OCI-LY3 (cell line): ENCODE results near the gene CDH4.

ENCODE experiments used
- H2AFZ ChIP-seq: fragments of 200-600, 300-600 bp; shearing (Covaris generic); 2 replicates; pipeline ENCODE4 v1.6.0; 2014; ENCODE audit warnings: antibody characterized with exemption, low read depth, low read length
- H3K27ac ChIP-seq: fragments of 200-600, 300-600 bp; sonication (generic); 2 replicates; pipeline ENCODE4 v1.5.1; 2014; ENCODE audit warnings: mild to moderate bottlenecking, low read length, moderate library complexity, mixed read lengths
- H3K27me3 ChIP-seq: fragments of 200-600, 300-600 bp; sonication (generic); 2 replicates; pipeline ENCODE4 v1.6.1; 2014; ENCODE audit warnings: low read depth, low read length, mixed read lengths
- H3K36me3 ChIP-seq: fragments of 200-600, 300-600 bp; sonication (generic); replicated peaks from 2 replicates; pipeline ENCODE3; 2014; ENCODE audit warnings: low read depth, low read length, mixed read lengths
- H3K4me1 ChIP-seq: fragments of 300-600, 200-600 bp; sonication (generic); 2 replicates; pipeline ENCODE4 v1.6.1; 2014; ENCODE audit warnings: low read length, mixed read lengths
- H3K4me2 ChIP-seq: fragments of 200-600, 300-600 bp; sonication (generic); 2 replicates; pipeline ENCODE4 v1.6.1; 2014; ENCODE audit warnings: low read length, mixed read lengths
- H3K4me3 ChIP-seq: fragments of 300-600, 200-600 bp; sonication (generic); 2 replicates; pipeline ENCODE4 v1.5.1; 2014; ENCODE audit warnings: antibody characterized with exemption, mild to moderate bottlenecking, low read length, moderate library complexity
- H3K79me2 ChIP-seq: fragments of 300-600, 200-600 bp; shearing (Covaris generic); 2 replicates; pipeline ENCODE4 v1.6.1; 2014; ENCODE audit warnings: mild to moderate bottlenecking, low read length, mixed read lengths
- H3K9ac ChIP-seq: fragments of 300-600, 200-600 bp; shearing (Covaris generic); 2 replicates; pipeline ENCODE4 v1.6.0; 2014; ENCODE audit warnings: mild to moderate bottlenecking, low read length, moderate library complexity
- H3K9me3 ChIP-seq: fragments of 200-600, 300-600 bp; shearing (Covaris generic); 2 replicates; pipeline ENCODE4 v1.6.1; 2014; ENCODE audit warnings: low read length, mixed read lengths; ENCODE audit not compliant: insufficient read depth
- H4K20me1 ChIP-seq: fragments of 200-600, 300-600 bp; sonication (generic); 2 replicates; pipeline ENCODE4 v1.6.1; 2016; ENCODE audit warnings: low read length, mixed read lengths; ENCODE audit not compliant: insufficient read depth
- EZH2phosphoT487 ChIP-seq: fragments of 200-600 bp; shearing (Covaris generic); IDR thresholded peaks from 2 replicates; pipeline ENCODE4 v1.6.1; 2018; ENCODE audit warnings: antibody characterized with exemption, mixed run types, low read depth
- TF ChIP-seq, protein P1 (sequence below): fragments of 200-600, 300-600 bp; sonication (generic); IDR thresholded peaks from 2 replicates; pipeline ENCODE4 v1.5.1; 2014; ENCODE audit warnings: antibody characterized with exemption, low read length, low read depth

CDH4 gene

DNA sequence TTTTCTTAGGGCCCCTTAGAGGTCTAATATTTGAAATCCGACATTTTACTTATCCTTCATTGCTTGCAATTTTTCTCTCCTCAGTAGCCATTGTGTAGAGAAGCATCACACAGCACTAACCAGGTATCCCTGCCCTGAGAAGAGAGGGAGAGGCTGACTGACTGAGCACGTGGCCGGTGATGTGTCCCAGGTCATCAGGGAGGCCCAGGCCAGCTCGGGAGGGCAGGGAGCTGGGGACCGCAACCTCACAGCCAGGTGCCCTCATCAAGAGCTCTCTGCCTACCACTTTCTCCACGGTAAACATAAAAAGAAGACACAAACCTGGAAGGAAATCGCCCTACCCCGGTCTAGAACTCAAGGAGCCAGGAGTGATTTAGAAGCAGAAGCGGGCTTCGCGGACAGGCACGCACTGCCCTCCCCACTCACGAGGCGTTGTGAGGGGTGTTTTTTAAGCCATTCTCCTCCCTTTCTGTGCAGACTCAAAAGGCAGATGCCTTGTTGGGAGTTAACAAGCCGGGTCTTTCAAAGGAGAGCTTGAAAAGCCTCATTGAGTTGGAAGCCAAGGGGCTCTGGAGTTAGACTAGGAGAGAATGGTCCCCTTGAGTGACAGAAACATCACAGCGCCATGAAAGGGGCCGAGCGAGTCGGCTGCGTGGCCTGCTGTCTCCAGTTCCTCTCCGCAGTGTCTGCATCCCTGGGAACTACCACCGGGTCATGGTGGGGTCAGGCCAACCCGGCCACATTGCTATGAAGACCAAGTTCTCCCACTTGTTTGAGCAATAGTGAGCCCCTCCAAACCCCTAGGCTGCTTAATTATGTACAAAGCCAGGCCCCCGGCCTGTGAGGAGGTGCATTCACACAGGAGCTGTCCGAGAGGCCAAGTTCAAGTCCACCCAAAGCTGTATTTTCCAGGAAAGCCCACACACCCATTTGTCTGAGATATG is 285.4 kb downstream of the CDH4 start:
- Histone ChIP-seq H3K4me1 (no peaks in the 10 kb centered on the region), H3K79me2 (no peaks in the 10 kb centered on the region), H3K36me3 (no peaks in the 10 kb centered on the region), H3K9me3 (no peaks in the 10 kb centered on the region), H2AFZ (no peak overlapping the region), H3K4me3 (no peak overlapping the region), H4K20me1 (no peaks in the 10 kb centered on the region), H3K27ac (no peak overlapping the region), H3K27me3 (no peaks in the 10 kb centered on the region), H3K4me2 (no peak overlapping the region), H3K9ac (no peak overlapping the region)
- TF ChIP-seq EZH2phosphoT487 = no peak
- TF ChIP-seq, protein P1, sequence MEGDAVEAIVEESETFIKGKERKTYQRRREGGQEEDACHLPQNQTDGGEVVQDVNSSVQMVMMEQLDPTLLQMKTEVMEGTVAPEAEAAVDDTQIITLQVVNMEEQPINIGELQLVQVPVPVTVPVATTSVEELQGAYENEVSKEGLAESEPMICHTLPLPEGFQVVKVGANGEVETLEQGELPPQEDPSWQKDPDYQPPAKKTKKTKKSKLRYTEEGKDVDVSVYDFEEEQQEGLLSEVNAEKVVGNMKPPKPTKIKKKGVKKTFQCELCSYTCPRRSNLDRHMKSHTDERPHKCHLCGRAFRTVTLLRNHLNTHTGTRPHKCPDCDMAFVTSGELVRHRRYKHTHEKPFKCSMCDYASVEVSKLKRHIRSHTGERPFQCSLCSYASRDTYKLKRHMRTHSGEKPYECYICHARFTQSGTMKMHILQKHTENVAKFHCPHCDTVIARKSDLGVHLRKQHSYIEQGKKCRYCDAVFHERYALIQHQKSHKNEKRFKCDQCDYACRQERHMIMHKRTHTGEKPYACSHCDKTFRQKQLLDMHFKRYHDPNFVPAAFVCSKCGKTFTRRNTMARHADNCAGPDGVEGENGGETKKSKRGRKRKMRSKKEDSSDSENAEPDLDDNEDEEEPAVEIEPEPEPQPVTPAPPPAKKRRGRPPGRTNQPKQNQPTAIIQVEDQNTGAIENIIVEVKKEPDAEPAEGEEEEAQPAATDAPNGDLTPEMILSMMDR = no peak

DNA sequence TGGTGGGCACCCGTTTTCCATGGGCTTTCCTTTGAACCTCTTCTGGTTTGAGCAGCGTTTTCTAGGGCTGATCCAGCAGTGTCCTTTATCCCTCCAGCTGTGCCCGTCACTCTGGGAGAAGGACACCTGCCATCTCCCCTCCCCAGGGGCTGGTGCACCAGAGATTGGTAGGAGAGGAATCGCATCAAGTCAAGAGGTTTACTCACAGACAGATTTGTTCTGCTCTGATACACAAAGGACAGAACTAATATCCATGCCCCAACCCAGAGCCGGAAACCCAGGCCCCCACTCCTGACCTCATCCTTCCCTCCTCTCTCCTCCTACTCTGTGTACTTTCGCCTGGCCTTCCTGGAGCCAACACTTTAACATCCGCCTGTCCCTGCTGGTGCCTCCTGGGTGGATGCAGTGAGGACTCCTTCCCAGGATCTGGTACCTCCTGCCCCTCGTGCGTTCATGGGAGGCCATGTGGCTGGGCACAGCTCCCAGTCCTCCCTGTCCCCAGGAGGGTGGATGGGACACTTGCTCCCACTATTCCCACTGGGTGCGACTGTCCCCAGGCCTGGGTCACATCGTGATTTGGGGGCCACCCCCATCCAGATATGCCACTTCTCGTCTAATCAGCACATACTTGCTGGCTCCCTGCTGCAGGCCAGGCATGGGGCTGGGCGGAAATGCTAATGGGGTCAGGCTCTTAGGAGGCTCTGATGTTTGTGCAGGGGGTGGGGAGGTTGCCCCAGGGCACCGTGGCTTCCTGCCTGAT is 286.3 kb downstream of the CDH4 start:
- no peaks in the 10 kb centered on the region for H3K79me2 ChIP-seq
- no peaks in the 10 kb centered on the region for H3K36me3 ChIP-seq
- no peak overlapping the region for H3K9ac ChIP-seq
- H3K27me3 ChIP-seq = no peaks in the 10 kb centered on the region
- no peaks in the 10 kb centered on the region for H4K20me1 ChIP-seq
- H3K4me1 ChIP-seq = no peaks in the 10 kb centered on the region
- H2AFZ ChIP-seq = no peak overlapping the region
- no peak overlapping the region for H3K4me3 ChIP-seq
- H3K9me3 ChIP-seq = no peaks in the 10 kb centered on the region
- no peak overlapping the region for H3K4me2 ChIP-seq
- no peak overlapping the region for H3K27ac ChIP-seq
- TF ChIP-seq, protein P1 = no peak
- TF ChIP-seq EZH2phosphoT487 = no peak

- H3K4me1 ChIP-seq = no peaks in the 10 kb centered on the region
- no peaks in the 10 kb centered on the region for H3K79me2 ChIP-seq
- TF ChIP-seq EZH2phosphoT487 = no peak
- TF ChIP-seq, protein P1 = no peak
- H3K27me3 ChIP-seq = no peaks in the 10 kb centered on the region
- no peaks in the 10 kb centered on the region for H3K36me3 ChIP-seq
- no peak overlapping the region for H3K4me3 ChIP-seq
- H4K20me1 ChIP-seq = no peaks in the 10 kb centered on the region
- H3K27ac ChIP-seq = no peak overlapping the region
- H3K4me2 ChIP-seq = no peak overlapping the region
- H3K9me3 ChIP-seq = no peaks in the 10 kb centered on the region
- H2AFZ ChIP-seq = no peak overlapping the region
- no peak overlapping the region for H3K9ac ChIP-seq
Observed at GRCh38 chr20:61538943-61539265, 286.8 kb downstream of the CDH4 start.

DNA sequence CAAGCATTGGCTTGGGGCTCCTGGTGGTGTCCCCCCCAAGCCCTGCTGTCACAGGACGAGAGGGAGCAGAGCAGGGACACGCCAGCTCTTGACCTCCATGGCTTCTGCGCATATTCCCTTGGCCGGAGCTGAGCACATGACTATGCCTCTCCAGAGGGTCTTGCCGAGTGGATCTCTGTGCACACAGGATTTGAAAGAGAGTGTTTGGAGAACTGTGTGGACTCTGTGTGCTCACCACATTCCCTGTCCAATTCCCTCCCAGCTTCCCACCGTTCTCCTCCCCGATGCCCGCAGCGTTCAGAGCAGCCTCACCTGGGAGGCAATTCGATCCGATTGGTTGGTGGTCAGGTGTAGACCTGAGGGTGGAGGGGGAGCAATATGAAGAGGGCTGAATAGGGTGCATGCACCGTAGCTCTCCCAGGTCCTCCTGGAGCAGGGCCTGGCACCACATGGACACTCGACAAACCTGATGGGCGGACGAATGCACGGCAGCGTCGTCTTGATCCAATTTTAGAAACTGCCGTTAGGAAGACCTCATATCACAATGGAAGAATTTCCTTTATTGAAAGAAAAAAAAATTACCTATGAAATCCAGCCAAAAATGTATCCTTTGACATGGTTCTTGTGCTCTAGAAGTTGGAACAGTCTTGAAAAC is 287.8 kb downstream of the CDH4 start:
- no peaks in the 10 kb centered on the region for H4K20me1 ChIP-seq
- TF ChIP-seq EZH2phosphoT487 = no peak
- TF ChIP-seq, protein P1 = no peak

More for the DNA sequence above, 287.8 kb downstream of the CDH4 start:
- no peaks in the 10 kb centered on the region for H3K36me3 ChIP-seq
- H3K4me2 ChIP-seq = no peak overlapping the region
- H3K27me3 ChIP-seq = no peaks in the 10 kb centered on the region
- no peak overlapping the region for H3K4me3 ChIP-seq
- H3K4me1 ChIP-seq = no peaks in the 10 kb centered on the region
- H3K9me3 ChIP-seq = no peaks in the 10 kb centered on the region
- no peak overlapping the region for H3K27ac ChIP-seq
- H2AFZ ChIP-seq = no peak overlapping the region
- H3K9ac ChIP-seq = no peak overlapping the region
- no peaks in the 10 kb centered on the region for H3K79me2 ChIP-seq
